Measurements from ENCODE around the gene LPAR3.

The LPAR3 gene

GRCh38 chr1:84857906-84858305 lies 35.1 kb downstream of the LPAR3 start:
- no peak overlapping the region for H3K27ac ChIP-seq
- no peak for TF ChIP-seq ZFX (IDR thresholded peaks at IDR 0.05; ENCODE audit: borderline replicate concordance)
- TF ChIP-seq CTCF (IDR thresholded peaks at IDR 0.05) = no peak

- TF ChIP-seq ZFX (IDR thresholded peaks at IDR 0.05; ENCODE audit: borderline replicate concordance) (no peak), CTCF (IDR thresholded peaks at IDR 0.05) (no peak)
- H3K27ac ChIP-seq = no peak overlapping the region
Observed at GRCh38 chr1:84856726-84857270, 36.2 kb downstream of the LPAR3 start.

GRCh38 chr1:84855691-84856630 lies 37.0 kb downstream of the LPAR3 start:
- no peak overlapping the region for H3K27ac ChIP-seq
- no peak for TF ChIP-seq ZFX (IDR thresholded peaks at IDR 0.05; ENCODE audit: borderline replicate concordance)
- TF ChIP-seq CTCF (IDR thresholded peaks at IDR 0.05) = no peak

GRCh38 chr1:84855168-84855567 lies 37.8 kb downstream of the LPAR3 start:
- H3K27ac ChIP-seq = no peak overlapping the region
- no peak for TF ChIP-seq ZFX (IDR thresholded peaks at IDR 0.05; ENCODE audit: borderline replicate concordance)

- TF ChIP-seq ZFX (IDR thresholded peaks at IDR 0.05; ENCODE audit: borderline replicate concordance) (no peak), CTCF (IDR thresholded peaks at IDR 0.05) (no peak)
- H3K27ac ChIP-seq = no peak overlapping the region
Observed at GRCh38 chr1:84853741-84854721, 39.0 kb downstream of the LPAR3 start.

GRCh38 chr1:84851839-84852238 lies 41.2 kb downstream of the LPAR3 start:
- no peak overlapping the region for H3K27ac ChIP-seq
- TF ChIP-seq ZFX (IDR thresholded peaks at IDR 0.05; ENCODE audit: borderline replicate concordance) (no peak), CTCF (IDR thresholded peaks at IDR 0.05) (no peak)

GRCh38 chr1:84849357-84849975 lies 43.5 kb downstream of the LPAR3 start:
- H3K27ac ChIP-seq = no peak overlapping the region
- no peak for TF ChIP-seq CTCF (IDR thresholded peaks at IDR 0.05)
- no peak for TF ChIP-seq ZFX (IDR thresholded peaks at IDR 0.05; ENCODE audit: borderline replicate concordance)

Measured in 22Rv1 (cell line).